Thyroid gland (tissue), 4 donors: Measurements from ENCODE around the gene USP37.

Experiments
- CTCF ChIP-seq, 6 experiments: fragments of 200-600 bp in 3 of 6; fragments of 450-650 bp in 3 of 6; sonication (generic) in 3 of 6; IDR thresholded peaks; one replicate each; pipeline ENCODE4 v1.5.1; 2016 to 2019; ENCODE audit warnings: antibody characterized with exemption in 6 of 6, mild to moderate bottlenecking in 2 of 6, inconsistent platforms in 1 of 6, moderate library complexity in 1 of 6
- POLR2A ChIP-seq, 2 donors: fragments of 450-650 bp; IDR thresholded peaks; one replicate each; pipeline ENCODE4 v1.6.1; 2017; ENCODE audit warnings: antibody characterized with exemption in 2 of 2, mild to moderate bottlenecking in 2 of 2, moderate library complexity in 1 of 2

- TF ChIP-seq CTCF (IDR thresholded peaks at IDR 0.05) (no peak), POLR2A (IDR thresholded peaks at IDR 0.05) (no peak)
Observed at GRCh38 chr2:218431878-218432277, 136.3 kb downstream of the USP37 start.
